ENCODE measurements around the gene ROBO3.

ROBO3 gene

DNA sequence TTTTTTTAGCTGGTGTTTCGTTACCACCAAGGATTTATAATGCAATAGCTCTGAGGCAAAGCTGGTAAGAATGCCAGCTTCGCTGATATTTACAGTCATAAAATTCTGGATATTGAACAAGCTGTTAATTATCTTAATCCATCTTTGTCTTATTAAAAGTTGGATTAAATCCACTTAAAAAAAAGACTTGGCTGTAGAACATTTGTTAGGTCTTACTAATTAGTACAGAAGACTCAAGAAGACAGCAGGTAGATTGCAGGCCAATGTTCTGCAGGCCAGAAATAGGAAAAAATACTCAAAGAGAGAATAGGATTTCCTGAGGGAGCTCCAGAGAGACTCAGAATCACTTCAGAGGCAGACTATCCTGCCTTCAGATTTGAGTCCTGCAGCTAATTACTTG is 24.9 kb downstream of the ROBO3 start:
- Histone ChIP-seq H2AFZ (ENCODE audit: low read length) (no peak overlapping the region), H3K9me2 (replicated peaks; ENCODE audit: low read depth, low read length) (no peaks in the 10 kb centered on the region), H4K20me1 (ENCODE audit: insufficient read depth, low read length, poor library complexity, severe bottlenecking) (no peaks in the 10 kb centered on the region), H3K79me2 (ENCODE audit: insufficient read depth, low read length) (no peaks in the 10 kb centered on the region), H3K9ac (ENCODE audit: low read depth, low read length, poor library complexity, severe bottlenecking) (no peak overlapping the region), H3K36me3 (ENCODE audit: insufficient read depth, low read length) (no peaks in the 10 kb centered on the region), H3K4me2 (ENCODE audit: low read depth, low read length, poor library complexity, severe bottlenecking) (no peak overlapping the region), H3K4me1 (ENCODE audit: insufficient read depth, low read length, poor library complexity, severe bottlenecking) (no peaks in the 10 kb centered on the region), H3K4me3 (ENCODE audit: low read length, poor library complexity, severe bottlenecking) (no peak overlapping the region), H3K9me3 (ENCODE audit: insufficient read depth, low read depth, low read length) (no peaks in the 10 kb centered on the region), H3K27me3 (ENCODE audit: insufficient read depth, low read length, poor library complexity, severe bottlenecking) (no peaks in the 10 kb centered on the region), H3F3A (ENCODE audit: low read depth) (no peaks in the 10 kb centered on the region)
- TF ChIP-seq, protein P1, sequence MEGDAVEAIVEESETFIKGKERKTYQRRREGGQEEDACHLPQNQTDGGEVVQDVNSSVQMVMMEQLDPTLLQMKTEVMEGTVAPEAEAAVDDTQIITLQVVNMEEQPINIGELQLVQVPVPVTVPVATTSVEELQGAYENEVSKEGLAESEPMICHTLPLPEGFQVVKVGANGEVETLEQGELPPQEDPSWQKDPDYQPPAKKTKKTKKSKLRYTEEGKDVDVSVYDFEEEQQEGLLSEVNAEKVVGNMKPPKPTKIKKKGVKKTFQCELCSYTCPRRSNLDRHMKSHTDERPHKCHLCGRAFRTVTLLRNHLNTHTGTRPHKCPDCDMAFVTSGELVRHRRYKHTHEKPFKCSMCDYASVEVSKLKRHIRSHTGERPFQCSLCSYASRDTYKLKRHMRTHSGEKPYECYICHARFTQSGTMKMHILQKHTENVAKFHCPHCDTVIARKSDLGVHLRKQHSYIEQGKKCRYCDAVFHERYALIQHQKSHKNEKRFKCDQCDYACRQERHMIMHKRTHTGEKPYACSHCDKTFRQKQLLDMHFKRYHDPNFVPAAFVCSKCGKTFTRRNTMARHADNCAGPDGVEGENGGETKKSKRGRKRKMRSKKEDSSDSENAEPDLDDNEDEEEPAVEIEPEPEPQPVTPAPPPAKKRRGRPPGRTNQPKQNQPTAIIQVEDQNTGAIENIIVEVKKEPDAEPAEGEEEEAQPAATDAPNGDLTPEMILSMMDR (conservative IDR thresholded peaks at IDR 0.05; ENCODE audit: low read length): no peak
- TF ChIP-seq EZH2phosphoT487 (IDR thresholded peaks at IDR 0.05; ENCODE audit: borderline replicate concordance): no peak

DNA sequence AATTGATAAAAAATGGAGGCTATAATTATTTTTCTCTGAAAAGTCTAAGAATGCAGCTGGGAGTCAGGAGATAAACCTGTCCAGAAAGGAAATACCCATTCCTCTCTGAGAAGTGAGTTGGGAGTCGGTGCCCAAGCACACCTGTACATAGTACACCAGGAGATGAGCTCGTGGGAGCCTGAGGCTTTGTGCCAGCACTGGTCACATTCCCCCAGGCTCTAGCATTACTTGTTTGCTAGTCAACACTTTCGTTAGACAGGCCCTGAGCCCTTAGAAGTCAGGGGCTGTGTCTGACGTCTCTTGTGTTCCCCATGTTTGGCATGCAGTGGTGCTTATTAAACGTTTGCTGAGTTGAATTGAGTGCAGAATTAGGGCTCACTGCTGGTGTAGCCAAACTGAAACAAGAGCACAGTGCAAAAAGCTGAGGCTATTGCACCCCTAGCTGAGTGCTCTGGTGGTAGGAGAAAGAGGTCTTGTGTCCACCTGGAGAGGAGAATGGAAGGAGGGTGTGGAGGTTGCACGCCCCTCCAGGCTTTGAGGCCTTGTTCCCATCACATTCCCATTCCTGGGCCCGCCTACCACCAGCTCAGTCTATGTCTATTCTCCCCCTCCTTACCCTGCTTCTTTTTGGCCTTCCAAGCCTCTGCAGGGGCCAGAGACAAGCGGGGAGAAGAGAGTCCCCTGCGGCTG is 25.6 kb downstream of the ROBO3 start:
- Histone ChIP-seq H3K27me3 (ENCODE audit: insufficient read depth, low read length, poor library complexity, severe bottlenecking) (no peaks in the 10 kb centered on the region), H3K4me2 (ENCODE audit: low read depth, low read length, poor library complexity, severe bottlenecking) (no peak overlapping the region), H3K4me1 (ENCODE audit: insufficient read depth, low read length, poor library complexity, severe bottlenecking) (no peaks in the 10 kb centered on the region), H4K20me1 (ENCODE audit: insufficient read depth, low read length, poor library complexity, severe bottlenecking) (no peaks in the 10 kb centered on the region), H3K79me2 (ENCODE audit: insufficient read depth, low read length) (no peaks in the 10 kb centered on the region), H3K4me3 (ENCODE audit: low read length, poor library complexity, severe bottlenecking) (no peak overlapping the region), H3F3A (ENCODE audit: low read depth) (no peaks in the 10 kb centered on the region), H3K36me3 (ENCODE audit: insufficient read depth, low read length) (no peaks in the 10 kb centered on the region), H3K9me3 (ENCODE audit: insufficient read depth, low read depth, low read length) (no peaks in the 10 kb centered on the region), H2AFZ (ENCODE audit: low read length) (no peak overlapping the region), H3K9ac (ENCODE audit: low read depth, low read length, poor library complexity, severe bottlenecking) (no peak overlapping the region), H3K9me2 (replicated peaks; ENCODE audit: low read depth, low read length) (no peaks in the 10 kb centered on the region)
- TF ChIP-seq, protein P1 (conservative IDR thresholded peaks at IDR 0.05; ENCODE audit: low read length): no peak
- TF ChIP-seq EZH2phosphoT487 (IDR thresholded peaks at IDR 0.05; ENCODE audit: borderline replicate concordance): no peak

DNA sequence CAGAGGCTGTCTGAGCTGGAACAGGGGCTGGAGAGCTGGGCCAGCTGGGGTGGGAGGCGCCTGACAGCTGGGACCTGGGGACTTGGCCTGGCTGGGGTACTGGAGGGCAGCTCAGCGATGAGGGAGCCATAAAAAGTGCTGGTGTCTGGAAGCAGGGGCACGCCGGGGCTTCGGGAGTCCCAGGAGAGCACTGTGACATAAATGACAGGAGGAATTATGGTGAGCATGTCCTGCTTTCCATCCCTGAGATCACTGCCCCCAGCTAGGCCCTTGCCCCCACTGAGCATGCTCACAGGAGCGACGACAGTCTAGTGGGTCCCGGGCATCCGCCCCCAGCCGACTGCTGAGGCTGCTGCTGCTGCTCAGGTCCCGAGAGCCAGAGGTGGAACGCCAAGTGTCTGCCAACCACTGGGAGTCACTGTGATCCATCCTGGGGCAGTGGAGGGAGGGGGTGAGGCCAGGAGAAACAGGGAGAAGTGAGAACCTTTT is 26.2 kb downstream of the ROBO3 start:
- Histone ChIP-seq H3K79me2 (ENCODE audit: insufficient read depth, low read length) (no peaks in the 10 kb centered on the region), H3K36me3 (ENCODE audit: insufficient read depth, low read length) (no peaks in the 10 kb centered on the region), H3K4me2 (ENCODE audit: low read depth, low read length, poor library complexity, severe bottlenecking) (no peak overlapping the region), H3K27me3 (ENCODE audit: insufficient read depth, low read length, poor library complexity, severe bottlenecking) (no peaks in the 10 kb centered on the region), H3K4me1 (ENCODE audit: insufficient read depth, low read length, poor library complexity, severe bottlenecking) (no peaks in the 10 kb centered on the region), H3K4me3 (ENCODE audit: low read length, poor library complexity, severe bottlenecking) (no peak overlapping the region), H4K20me1 (ENCODE audit: insufficient read depth, low read length, poor library complexity, severe bottlenecking) (no peaks in the 10 kb centered on the region), H3K9ac (ENCODE audit: low read depth, low read length, poor library complexity, severe bottlenecking) (no peak overlapping the region), H3K9me3 (ENCODE audit: insufficient read depth, low read depth, low read length) (no peaks in the 10 kb centered on the region), H3F3A (ENCODE audit: low read depth) (no peaks in the 10 kb centered on the region), H3K9me2 (replicated peaks; ENCODE audit: low read depth, low read length) (no peaks in the 10 kb centered on the region), H2AFZ (ENCODE audit: low read length) (no peak overlapping the region)
- TF ChIP-seq, protein P1 (conservative IDR thresholded peaks at IDR 0.05; ENCODE audit: low read length): no peak
- TF ChIP-seq EZH2phosphoT487 (IDR thresholded peaks at IDR 0.05; ENCODE audit: borderline replicate concordance): no peak
